Gastroesophageal sphincter (tissue), 4 donors: ENCODE measurements around the gene SMURF1. TPM values are rescaled to one million over a fixed set of nuclear protein-coding genes. Genes with fewer than 3 reads are reported as not detected.

Experiments used
- ATAC-seq: fragments of 150-250 bp; one replicate; pipeline ENCODE4 v1.9.1; 2016; ENCODE audit warnings: mild to moderate bottlenecking, moderate library complexity
- H3K27ac ChIP-seq, 4 donors: fragments of 200-600 bp; sonication (generic) in 3 of 4; 1 replicate in 3 of 4; 2 replicates in 1 of 4; pipeline ENCODE4 v1.5.1; 2016 to 2019
- H3K27me3 ChIP-seq: fragments of 200-600 bp; sonication (generic); one replicate; pipeline ENCODE4 v1.5.1; 2019
- H3K36me3 ChIP-seq, 2 donors: fragments of 200-600 bp; sonication (generic); one replicate each; pipeline ENCODE4 v1.5.1; 2019; ENCODE audit warnings: control low read depth in 1 of 2
- H3K4me1 ChIP-seq, 3 donors: fragments of 200-600 bp; sonication (generic); 1 replicate in 2 of 3; 2 replicates in 1 of 3; pipeline ENCODE4 v1.5.1; 2016 to 2019; ENCODE audit warnings: control low read depth in 2 of 3
- H3K4me3 ChIP-seq, 2 donors: fragments of 200-600 bp; sonication (generic); one replicate each; pipeline ENCODE4 v1.5.1; 2019; ENCODE audit warnings: mild to moderate bottlenecking in 1 of 2, moderate library complexity in 1 of 2
- H3K9me3 ChIP-seq, 3 donors: fragments of 200-600 bp; sonication (generic); one replicate each; pipeline ENCODE4 v1.5.1; 2017 to 2019; ENCODE audit warnings: control low read depth in 2 of 3
- EP300 ChIP-seq: sonication (generic); formaldehyde crosslinking; IDR thresholded peaks from one replicate; pipeline ENCODE4 v1.6.1; 2017; ENCODE audit warnings: antibody characterized with exemption, mild to moderate bottlenecking
- POLR2A ChIP-seq, 2 donors: fragments of 450-650 bp; IDR thresholded peaks; one replicate each; pipeline ENCODE4 v1.6.1; 2017; ENCODE audit warnings: antibody characterized with exemption in 2 of 2, mild to moderate bottlenecking in 2 of 2, moderate library complexity in 1 of 2
- POLR2AphosphoS5 ChIP-seq: sonication (generic); formaldehyde crosslinking; IDR thresholded peaks from one replicate; pipeline ENCODE4 v1.6.1; 2017; ENCODE audit warnings: antibody characterized with exemption
- WGBS, 2 donors: methylation state at CpG; one replicate each; pipeline ENCODE4 v1.1.5; 2018; ENCODE audit warnings: low coverage in 1 of 2; 5-methylcytosine and 5-hydroxymethylcytosine counted together
- total RNA-seq, 4 donors: library from RNA; depleted of rRNA; stranded (reverse); fragments of >200 nt; gene quantifications; one replicate each; pipeline ENCODE4 v1.1.0, GENCODE V29; 2016
- TF ChIP-seq, protein P1 (sequence below), 4 experiments: fragments of 200-600 bp in 2 of 4; fragments of 450-650 bp in 2 of 4; sonication (generic) in 1 of 4; IDR thresholded peaks; one replicate each; pipeline ENCODE4 v1.5.1; 2017 to 2019; ENCODE audit warnings: antibody characterized with exemption in 4 of 4, mild to moderate bottlenecking in 2 of 4, moderate library complexity in 2 of 4

Gene SMURF1
- total RNA-seq, 4 donors from 2014 or later: 20.1 to 26.2 (median 21.9) TPM

- H3K27me3 ChIP-seq: no peaks in the 10 kb centered on the region
- TF ChIP-seq, protein P1, sequence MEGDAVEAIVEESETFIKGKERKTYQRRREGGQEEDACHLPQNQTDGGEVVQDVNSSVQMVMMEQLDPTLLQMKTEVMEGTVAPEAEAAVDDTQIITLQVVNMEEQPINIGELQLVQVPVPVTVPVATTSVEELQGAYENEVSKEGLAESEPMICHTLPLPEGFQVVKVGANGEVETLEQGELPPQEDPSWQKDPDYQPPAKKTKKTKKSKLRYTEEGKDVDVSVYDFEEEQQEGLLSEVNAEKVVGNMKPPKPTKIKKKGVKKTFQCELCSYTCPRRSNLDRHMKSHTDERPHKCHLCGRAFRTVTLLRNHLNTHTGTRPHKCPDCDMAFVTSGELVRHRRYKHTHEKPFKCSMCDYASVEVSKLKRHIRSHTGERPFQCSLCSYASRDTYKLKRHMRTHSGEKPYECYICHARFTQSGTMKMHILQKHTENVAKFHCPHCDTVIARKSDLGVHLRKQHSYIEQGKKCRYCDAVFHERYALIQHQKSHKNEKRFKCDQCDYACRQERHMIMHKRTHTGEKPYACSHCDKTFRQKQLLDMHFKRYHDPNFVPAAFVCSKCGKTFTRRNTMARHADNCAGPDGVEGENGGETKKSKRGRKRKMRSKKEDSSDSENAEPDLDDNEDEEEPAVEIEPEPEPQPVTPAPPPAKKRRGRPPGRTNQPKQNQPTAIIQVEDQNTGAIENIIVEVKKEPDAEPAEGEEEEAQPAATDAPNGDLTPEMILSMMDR (IDR thresholded peaks at IDR 0.05): no peak
- TF ChIP-seq POLR2AphosphoS5 (no peak), POLR2A (IDR thresholded peaks at IDR 0.05) (no peak), EP300 (no peak)
- no peak overlapping the region for H3K27ac ChIP-seq
- no peak for ATAC-seq
- no peaks in the 10 kb centered on the region for H3K36me3 ChIP-seq
- peaks cover 0 to 61% (median 4%) of the 10 kb centered on the region in 3 donors for H3K4me1 ChIP-seq
- H3K4me3 ChIP-seq: no peak overlapping the region
- H3K9me3 ChIP-seq: no peaks in the 10 kb centered on the region
- 93% methylated on average over 2 of the region's 6 CpGs; no CpG with 5 or more reads in 1 of the 2 donors for WGBS, 2 donors
These were observed 65.5 kb downstream of the SMURF1 start for GRCh38 chr7:99078416-99078815.

GRCh38 chr7:99076615-99077014 is 67.3 kb downstream of the SMURF1 start:
- 87 to 91% methylated on average over 10 of the region's 10 CpGs for WGBS, 2 donors
- Histone ChIP-seq H3K4me3 (no peak overlapping the region), H3K4me1 (peaks cover 0 to 44% (median 4%) of the 10 kb centered on the region in 3 donors), H3K27me3 (no peaks in the 10 kb centered on the region), H3K36me3 (no peaks in the 10 kb centered on the region), H3K27ac (no peak overlapping the region), H3K9me3 (no peaks in the 10 kb centered on the region)
- TF ChIP-seq EP300 (no peak), POLR2A (IDR thresholded peaks at IDR 0.05) (no peak), POLR2AphosphoS5 (no peak)
- TF ChIP-seq, protein P1 (IDR thresholded peaks at IDR 0.05): no peak
- ATAC-seq: no peak

- H3K27ac ChIP-seq: no peak overlapping the region
- peaks cover 0 to 36% (median 2%) of the 10 kb centered on the region in 3 donors for H3K4me1 ChIP-seq
- H3K27me3 ChIP-seq: no peaks in the 10 kb centered on the region
- no peaks in the 10 kb centered on the region for H3K9me3 ChIP-seq
- no peak for TF ChIP-seq POLR2AphosphoS5
- TF ChIP-seq POLR2A (IDR thresholded peaks at IDR 0.05): no peak
- TF ChIP-seq, protein P1 (IDR thresholded peaks at IDR 0.05): no peak
- no peaks in the 10 kb centered on the region for H3K36me3 ChIP-seq
- WGBS, 2 donors: 75 to 100% methylated on average over 2 of the region's 2 CpGs
- H3K4me3 ChIP-seq: no peak overlapping the region
- no peak for ATAC-seq
These were observed 70.0 kb downstream of the SMURF1 start for GRCh38 chr7:99073839-99074446.

DNA sequence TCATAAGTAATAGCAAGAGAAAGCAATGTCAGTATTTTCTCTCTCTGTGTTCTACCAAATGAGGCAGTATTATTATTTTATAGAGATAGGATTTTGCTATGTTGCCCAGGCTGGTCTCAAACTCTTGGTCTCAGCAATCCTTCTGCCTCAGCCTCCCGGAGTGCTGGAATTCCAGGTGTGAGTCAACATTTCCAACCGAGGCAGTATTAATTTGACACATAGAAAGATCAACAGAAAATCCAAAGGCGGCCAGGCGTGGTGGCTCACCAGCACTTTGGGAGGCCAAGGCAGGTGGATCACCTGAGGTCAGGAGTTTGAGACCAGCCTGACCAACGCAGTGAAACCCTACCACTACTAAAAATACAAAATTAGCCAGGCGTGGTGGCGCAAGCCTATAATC is 71.8 kb downstream of the SMURF1 start:
- WGBS, 2 donors: 91 to 98% methylated on average over 7 of the region's 7 CpGs
- Histone ChIP-seq H3K36me3 (no peaks in the 10 kb centered on the region), H3K27me3 (no peaks in the 10 kb centered on the region), H3K9me3 (no peaks in the 10 kb centered on the region), H3K27ac (no peak overlapping the region), H3K4me3 (no peak overlapping the region), H3K4me1 (peaks cover 0 to 44% (median 0%) of the 10 kb centered on the region in 3 donors)
- ATAC-seq: no peak
- TF ChIP-seq EP300 (no peak), POLR2AphosphoS5 (no peak)

DNA sequence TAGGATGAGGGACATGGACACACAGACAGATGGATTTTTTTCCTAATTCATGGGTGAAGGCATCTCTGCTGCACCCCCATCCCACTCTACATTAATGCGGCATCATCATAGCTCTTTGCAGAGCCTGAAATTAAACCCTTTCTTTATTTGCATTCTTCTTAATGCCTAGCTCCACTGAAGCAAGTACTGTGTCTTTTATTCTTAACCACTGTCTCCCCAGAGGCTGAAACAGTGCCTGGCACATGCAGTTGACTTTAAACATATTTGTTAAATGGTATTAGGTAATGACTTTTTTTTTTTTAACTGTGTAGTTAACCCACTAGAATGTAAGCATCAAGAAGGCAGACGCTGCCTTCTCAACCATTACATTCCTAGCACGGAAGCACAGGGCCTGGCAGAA is 73.5 kb downstream of the SMURF1 start:
- peaks cover 0 to 37% (median 0%) of the 10 kb centered on the region in 3 donors for H3K4me1 ChIP-seq
- TF ChIP-seq POLR2A (IDR thresholded peaks at IDR 0.05) (no peak), EP300 (no peak), POLR2AphosphoS5 (no peak)
- TF ChIP-seq, protein P1 (IDR thresholded peaks at IDR 0.05): no peak
- H3K9me3 ChIP-seq: no peaks in the 10 kb centered on the region
- no peak overlapping the region for H3K27ac ChIP-seq
- H3K4me3 ChIP-seq: no peak overlapping the region
- no peaks in the 10 kb centered on the region for H3K27me3 ChIP-seq
- 94 to 96% methylated on average over 3 of the region's 3 CpGs for WGBS, 2 donors
- H3K36me3 ChIP-seq: no peaks in the 10 kb centered on the region
- no peak for ATAC-seq
